ENCODE data around the gene PWP2. TPM values are rescaled to one million over a fixed set of nuclear protein-coding genes. Genes with fewer than 3 reads are reported as not detected.
"Not testable (repeated sequence)": the region's sequence is repeated elsewhere in the genome, so short reads cannot be mapped to it uniquely, and the experiment has no call there.

PWP2 gene
- polyA plus RNA-seq, 1 donor (not counting 4 experiments of a cell fraction or from before 2014, with no cell fraction given): 27.3 TPM

DNA sequence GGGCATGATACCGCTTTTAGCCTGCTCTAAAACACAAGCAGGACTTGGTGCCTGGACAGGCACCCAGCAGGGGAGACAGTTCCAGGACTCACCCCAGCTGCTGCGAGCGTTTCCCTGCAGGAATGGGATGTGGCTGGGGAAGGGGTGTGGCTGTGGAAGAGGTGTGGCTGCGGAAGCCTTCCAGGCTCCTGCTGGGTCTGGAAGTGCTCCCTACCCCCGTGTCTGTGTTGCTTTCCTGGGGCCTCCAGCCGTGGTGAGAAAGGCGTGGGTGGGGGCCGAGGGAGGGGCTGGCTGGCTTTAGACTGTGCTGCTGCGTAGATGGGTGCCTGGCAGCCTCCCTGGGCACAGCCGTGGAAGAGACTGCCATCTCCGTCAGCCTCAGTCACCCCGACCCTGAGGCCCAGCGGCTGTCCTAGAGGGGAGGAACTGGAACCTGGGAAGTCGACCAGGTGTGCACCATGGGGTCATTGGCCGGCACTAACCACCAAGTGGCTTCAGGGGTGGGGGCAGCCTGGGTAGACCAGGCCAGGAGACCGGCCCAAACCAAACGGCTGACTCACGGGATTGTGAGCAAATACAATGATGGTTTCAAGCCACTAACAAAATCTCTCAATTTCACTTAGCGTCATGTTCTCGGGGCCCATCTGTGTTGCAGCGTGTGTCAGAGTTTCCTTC is 46.2 kb downstream of the PWP2 start:
- DNase-seq (ENCODE audit: low read depth, low spot score): not testable (repeated sequence)

DNA sequence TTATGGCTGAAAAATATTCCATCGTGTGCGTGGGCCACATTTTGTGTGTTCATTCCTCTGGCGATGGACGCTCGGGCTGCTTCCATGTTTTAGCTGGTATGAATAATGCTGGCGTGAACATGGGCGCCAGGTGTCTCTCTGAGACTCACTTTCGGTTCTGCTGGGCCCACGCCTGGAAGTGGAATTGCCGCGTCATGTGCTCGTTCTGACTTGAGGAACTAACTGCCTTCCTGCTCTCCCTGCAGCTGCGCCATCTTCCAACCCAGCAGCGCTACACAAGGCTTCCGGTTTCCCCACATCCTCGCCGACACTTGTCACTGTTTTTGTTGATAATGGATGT is 46.7 kb downstream of the PWP2 start:
- H3K4me3 ChIP-seq (ENCODE audit: control insufficient read depth in 2 of 3, extremely low read depth in 1 of 3, insufficient read depth in 2 of 3, low read depth in 1 of 3, low read length in 3 of 3); DNase-seq (ENCODE audit: low read depth, low spot score); H3K9me3 ChIP-seq (ENCODE audit: control insufficient read depth, low read depth, low read length); H3K4me2 ChIP-seq (ENCODE audit: control insufficient read depth, extremely low read depth, insufficient read depth, low read depth, low read length); H3K9me1 ChIP-seq (ENCODE audit: control insufficient read depth, extremely low read depth, insufficient read depth, low read length); H3K36me3 ChIP-seq (ENCODE audit: control insufficient read depth in 2 of 2, extremely low read depth in 1 of 2, insufficient read depth in 2 of 2, low read length in 2 of 2); H3K79me2 ChIP-seq (ENCODE audit: control insufficient read depth, insufficient read depth, low read length); H3K4me1 ChIP-seq (ENCODE audit: control insufficient read depth, extremely low read depth, insufficient read depth, low read length); H4K20me1 ChIP-seq (ENCODE audit: control insufficient read depth, extremely low read depth, insufficient read depth, low read length); H3K9ac ChIP-seq (ENCODE audit: control insufficient read depth, extremely low read depth, insufficient read depth, low read length); dilution Hi-C loops (cut with MboI; ENCODE audit: extremely low pct_ligation_motif_present, low sequenced_read_pairs); H3K27me3 ChIP-seq (ENCODE audit: control insufficient read depth, extremely low read depth, insufficient read depth, low read length); FAIRE-seq; H2AFZ ChIP-seq (ENCODE audit: control insufficient read depth, low read length); H3K27ac ChIP-seq (ENCODE audit: control insufficient read depth, insufficient read depth, low read length): not testable (repeated sequence)

More for the DNA sequence above, 46.2 kb downstream of the PWP2 start:
- H3K9ac ChIP-seq (ENCODE audit: control insufficient read depth, extremely low read depth, insufficient read depth, low read length); H3K4me3 ChIP-seq (ENCODE audit: control insufficient read depth in 2 of 3, extremely low read depth in 1 of 3, insufficient read depth in 2 of 3, low read depth in 1 of 3, low read length in 3 of 3); H3K79me2 ChIP-seq (ENCODE audit: control insufficient read depth, insufficient read depth, low read length); dilution Hi-C loops (cut with MboI; ENCODE audit: extremely low pct_ligation_motif_present, low sequenced_read_pairs); H3K4me1 ChIP-seq (ENCODE audit: control insufficient read depth, extremely low read depth, insufficient read depth, low read length); H3K9me3 ChIP-seq (ENCODE audit: control insufficient read depth, low read depth, low read length); H3K4me2 ChIP-seq (ENCODE audit: control insufficient read depth, extremely low read depth, insufficient read depth, low read depth, low read length); FAIRE-seq; H3K9me1 ChIP-seq (ENCODE audit: control insufficient read depth, extremely low read depth, insufficient read depth, low read length); H3K27me3 ChIP-seq (ENCODE audit: control insufficient read depth, extremely low read depth, insufficient read depth, low read length); H2AFZ ChIP-seq (ENCODE audit: control insufficient read depth, low read length); H3K27ac ChIP-seq (ENCODE audit: control insufficient read depth, insufficient read depth, low read length); H4K20me1 ChIP-seq (ENCODE audit: control insufficient read depth, extremely low read depth, insufficient read depth, low read length); H3K36me3 ChIP-seq (ENCODE audit: control insufficient read depth in 2 of 2, extremely low read depth in 1 of 2, insufficient read depth in 2 of 2, low read length in 2 of 2): not testable (repeated sequence)

DNA sequence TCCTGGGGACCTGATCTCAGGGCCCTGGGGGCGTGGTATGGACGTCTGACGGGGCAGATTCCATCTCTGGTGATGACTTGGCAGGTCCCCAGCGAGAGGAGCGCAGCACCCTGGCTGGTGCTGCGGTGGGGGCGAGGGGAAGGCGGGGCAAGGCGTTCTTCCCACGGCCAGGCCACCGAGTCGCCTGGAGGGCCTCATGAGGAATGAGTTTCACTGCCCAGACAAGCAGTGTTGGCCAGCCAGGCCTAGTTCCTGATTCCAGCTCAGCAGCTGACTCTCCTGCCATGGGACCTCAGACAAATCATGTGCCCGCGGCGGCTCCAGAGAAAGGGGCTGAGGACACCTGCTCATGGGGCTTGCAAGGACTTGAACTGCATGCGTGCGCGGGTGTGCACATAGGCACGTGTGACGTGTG is 47.6 kb downstream of the PWP2 start:
- H3K27ac ChIP-seq (ENCODE audit: control insufficient read depth, insufficient read depth, low read length); H3K27me3 ChIP-seq (ENCODE audit: control insufficient read depth, extremely low read depth, insufficient read depth, low read length); H3K9me1 ChIP-seq (ENCODE audit: control insufficient read depth, extremely low read depth, insufficient read depth, low read length); H3K36me3 ChIP-seq (ENCODE audit: control insufficient read depth in 2 of 2, extremely low read depth in 1 of 2, insufficient read depth in 2 of 2, low read length in 2 of 2); H3K4me1 ChIP-seq (ENCODE audit: control insufficient read depth, extremely low read depth, insufficient read depth, low read length); H4K20me1 ChIP-seq (ENCODE audit: control insufficient read depth, extremely low read depth, insufficient read depth, low read length); DNase-seq (ENCODE audit: low read depth, low spot score); FAIRE-seq; dilution Hi-C loops (cut with MboI; ENCODE audit: extremely low pct_ligation_motif_present, low sequenced_read_pairs); H3K79me2 ChIP-seq (ENCODE audit: control insufficient read depth, insufficient read depth, low read length); H3K9me3 ChIP-seq (ENCODE audit: control insufficient read depth, low read depth, low read length); H3K9ac ChIP-seq (ENCODE audit: control insufficient read depth, extremely low read depth, insufficient read depth, low read length); H3K4me2 ChIP-seq (ENCODE audit: control insufficient read depth, extremely low read depth, insufficient read depth, low read depth, low read length); H2AFZ ChIP-seq (ENCODE audit: control insufficient read depth, low read length); H3K4me3 ChIP-seq (ENCODE audit: control insufficient read depth in 2 of 3, extremely low read depth in 1 of 3, insufficient read depth in 2 of 3, low read depth in 1 of 3, low read length in 3 of 3): not testable (repeated sequence)

DNA sequence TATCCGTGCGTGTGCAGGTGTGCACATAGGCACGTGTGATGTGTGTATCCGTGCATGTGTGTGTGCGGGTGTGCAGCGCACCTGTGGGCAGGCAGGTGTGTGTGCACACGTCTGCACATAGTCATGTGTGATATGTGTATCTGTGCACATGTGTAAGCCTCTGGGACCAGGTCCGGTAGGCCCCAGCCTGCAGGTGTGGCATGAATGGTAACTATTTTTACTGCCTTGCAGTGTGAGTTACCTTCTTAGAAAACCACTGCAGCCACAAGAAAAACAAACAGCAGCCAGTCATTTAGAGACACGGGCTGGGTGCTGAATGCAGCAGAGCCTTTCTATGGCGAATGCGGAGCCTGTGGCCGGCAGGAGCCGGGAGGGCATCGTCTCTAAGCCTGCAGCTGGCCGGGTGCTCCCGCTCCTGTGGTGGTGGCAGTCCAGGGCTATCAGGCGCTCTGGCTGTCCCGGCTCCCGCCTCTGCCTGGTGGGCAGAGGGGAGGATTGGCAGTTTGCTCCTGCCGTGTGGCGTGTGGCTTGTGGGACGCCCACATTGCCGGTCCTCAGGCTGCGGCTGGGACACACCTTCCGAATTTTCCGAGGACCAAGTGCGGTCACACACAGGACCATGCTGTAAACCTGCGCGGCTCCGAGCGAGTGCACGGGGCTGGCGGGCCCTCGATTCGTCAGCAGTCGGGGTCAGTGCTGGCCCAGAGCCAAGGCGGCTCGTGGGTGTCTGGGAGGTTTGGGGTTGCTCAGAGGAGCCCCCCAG is 48.2 kb downstream of the PWP2 start:
- dilution Hi-C loops (cut with MboI; ENCODE audit: extremely low pct_ligation_motif_present, low sequenced_read_pairs); H3K36me3 ChIP-seq (ENCODE audit: control insufficient read depth in 2 of 2, extremely low read depth in 1 of 2, insufficient read depth in 2 of 2, low read length in 2 of 2); H3K4me3 ChIP-seq (ENCODE audit: control insufficient read depth in 2 of 3, extremely low read depth in 1 of 3, insufficient read depth in 2 of 3, low read depth in 1 of 3, low read length in 3 of 3); H3K9me1 ChIP-seq (ENCODE audit: control insufficient read depth, extremely low read depth, insufficient read depth, low read length); H3K9ac ChIP-seq (ENCODE audit: control insufficient read depth, extremely low read depth, insufficient read depth, low read length); H2AFZ ChIP-seq (ENCODE audit: control insufficient read depth, low read length); H3K27ac ChIP-seq (ENCODE audit: control insufficient read depth, insufficient read depth, low read length); DNase-seq (ENCODE audit: low read depth, low spot score); H3K79me2 ChIP-seq (ENCODE audit: control insufficient read depth, insufficient read depth, low read length); H3K4me1 ChIP-seq (ENCODE audit: control insufficient read depth, extremely low read depth, insufficient read depth, low read length); H3K9me3 ChIP-seq (ENCODE audit: control insufficient read depth, low read depth, low read length); H3K27me3 ChIP-seq (ENCODE audit: control insufficient read depth, extremely low read depth, insufficient read depth, low read length); H4K20me1 ChIP-seq (ENCODE audit: control insufficient read depth, extremely low read depth, insufficient read depth, low read length); H3K4me2 ChIP-seq (ENCODE audit: control insufficient read depth, extremely low read depth, insufficient read depth, low read depth, low read length): not testable (repeated sequence)
- FAIRE-seq: peak; percentile 68

DNA sequence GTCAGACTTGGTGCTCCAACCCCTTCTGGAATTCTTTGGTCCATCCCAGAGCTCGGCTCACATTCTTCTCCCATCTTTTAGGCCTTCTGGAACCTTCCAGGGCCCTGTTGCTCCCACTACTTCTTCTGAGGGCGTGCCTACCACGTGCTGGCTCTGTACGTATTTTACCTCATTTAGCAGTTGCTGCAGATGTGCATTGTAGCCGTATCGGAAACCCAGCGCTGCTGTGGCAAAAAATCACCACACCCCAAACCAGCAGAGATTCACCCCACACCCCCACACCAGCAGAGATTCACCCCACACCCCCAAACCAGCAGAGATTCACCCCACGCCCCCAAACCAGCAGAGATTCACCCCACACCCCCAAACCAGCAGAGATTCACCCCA is 48.8 kb downstream of the PWP2 start:
- H3K36me3 ChIP-seq (ENCODE audit: control insufficient read depth in 2 of 2, extremely low read depth in 1 of 2, insufficient read depth in 2 of 2, low read length in 2 of 2); H3K9ac ChIP-seq (ENCODE audit: control insufficient read depth, extremely low read depth, insufficient read depth, low read length); FAIRE-seq; H3K4me2 ChIP-seq (ENCODE audit: control insufficient read depth, extremely low read depth, insufficient read depth, low read depth, low read length); H4K20me1 ChIP-seq (ENCODE audit: control insufficient read depth, extremely low read depth, insufficient read depth, low read length); H3K4me3 ChIP-seq (ENCODE audit: control insufficient read depth in 2 of 3, extremely low read depth in 1 of 3, insufficient read depth in 2 of 3, low read depth in 1 of 3, low read length in 3 of 3); H2AFZ ChIP-seq (ENCODE audit: control insufficient read depth, low read length); DNase-seq (ENCODE audit: low read depth, low spot score); H3K9me1 ChIP-seq (ENCODE audit: control insufficient read depth, extremely low read depth, insufficient read depth, low read length); H3K27ac ChIP-seq (ENCODE audit: control insufficient read depth, insufficient read depth, low read length); H3K4me1 ChIP-seq (ENCODE audit: control insufficient read depth, extremely low read depth, insufficient read depth, low read length); H3K9me3 ChIP-seq (ENCODE audit: control insufficient read depth, low read depth, low read length); H3K79me2 ChIP-seq (ENCODE audit: control insufficient read depth, insufficient read depth, low read length); dilution Hi-C loops (cut with MboI; ENCODE audit: extremely low pct_ligation_motif_present, low sequenced_read_pairs); H3K27me3 ChIP-seq (ENCODE audit: control insufficient read depth, extremely low read depth, insufficient read depth, low read length): not testable (repeated sequence)

Data from keratinocyte (primary cell).